ENCODE measurements around the gene CYP27A1. TPM values are rescaled to one million over a fixed set of nuclear protein-coding genes. Genes with fewer than 3 reads are reported as not detected.
A peak's percentile ranks its signal among the peaks of the same experiment; 100 is the strongest.

Gene CYP27A1
- total and polyA plus RNA-seq, 4 donors = 10.3 to 49.0 (median 15.3) TPM

DNA sequence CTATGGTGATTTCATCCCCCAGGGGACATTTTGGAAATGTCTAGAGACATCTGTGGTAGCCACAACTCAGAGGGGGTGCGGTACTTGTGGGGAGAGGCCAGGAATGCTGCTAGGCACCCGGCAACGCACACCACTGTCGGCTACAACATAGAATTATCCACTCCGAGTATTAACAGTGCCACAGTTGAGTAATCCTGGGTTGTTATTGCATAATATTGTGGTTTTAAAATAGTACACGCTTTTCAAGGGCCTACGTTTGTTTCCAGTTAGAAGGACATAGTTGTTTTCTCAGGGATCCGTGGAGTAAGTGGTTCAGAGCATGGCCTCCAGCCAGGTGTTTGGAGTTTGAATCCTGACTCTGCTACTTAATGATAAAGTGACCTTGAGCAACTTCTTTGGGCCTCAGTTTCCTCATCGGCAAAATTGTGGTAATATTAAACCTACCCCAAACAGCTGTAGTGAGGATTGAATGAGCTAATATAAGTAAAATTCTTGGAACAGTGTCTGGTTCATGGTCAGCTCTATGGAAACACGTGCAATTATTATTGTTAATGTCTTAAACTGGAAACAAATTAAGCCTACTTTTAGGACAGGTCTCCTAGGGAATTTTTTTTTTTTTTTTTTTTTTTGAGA is 24.5 kb downstream of the CYP27A1 start:
- no peaks in the 10 kb centered on the region for H3K36me3 ChIP-seq (ENCODE audit: control insufficient read depth, insufficient read depth, low read length)
- no peak overlapping the region for H3K4me3 ChIP-seq (ENCODE audit: low read depth, low read length)
- WGBS (ENCODE audit: insufficient coverage) = 75% methylated on average over 5 of the region's 10 CpGs
- peaks cover 5% of the 10 kb centered on the region for H3K9me3 ChIP-seq (ENCODE audit: control insufficient read depth, insufficient read depth, low read length)
- H3K4me1 ChIP-seq (ENCODE audit: control insufficient read depth, insufficient read depth, low read length) = no peaks in the 10 kb centered on the region
- peak overlapping the region; percentile 69 for H3K27ac ChIP-seq (ENCODE audit: low read depth, low read length)
- peak in 1 of 6 donors; percentile 44 for DNase-seq (ENCODE audit: low read depth in 4 of 6, low spot score in 6 of 6)
- no peaks in the 10 kb centered on the region for H3K27me3 ChIP-seq (ENCODE audit: control insufficient read depth, insufficient read depth, low read length)

DNA sequence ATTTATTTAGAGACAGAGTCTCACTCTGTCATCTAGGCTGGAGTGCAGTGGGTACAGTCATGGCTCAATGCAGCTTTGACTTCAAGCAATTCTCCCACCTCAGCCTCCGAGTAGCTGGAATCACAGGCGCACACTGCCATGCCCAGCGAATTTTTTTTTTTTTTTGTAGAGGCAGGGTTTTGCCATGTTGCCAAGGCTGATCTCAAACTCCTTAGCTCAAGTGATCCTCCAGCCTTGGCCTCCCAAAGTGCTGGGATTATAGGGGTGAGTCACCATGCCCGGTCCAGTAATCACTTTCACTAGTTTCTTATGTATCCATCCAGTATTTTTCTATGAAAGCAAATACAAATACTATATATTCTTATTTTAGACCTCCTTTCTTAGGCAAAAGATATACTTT is 25.7 kb downstream of the CYP27A1 start:
- Histone ChIP-seq H3K9me3 (ENCODE audit: control insufficient read depth, insufficient read depth, low read length) (peaks cover 5% of the 10 kb centered on the region), H3K27me3 (ENCODE audit: control insufficient read depth, insufficient read depth, low read length) (no peaks in the 10 kb centered on the region), H3K27ac (ENCODE audit: low read depth, low read length) (no peak overlapping the region), H3K36me3 (ENCODE audit: control insufficient read depth, insufficient read depth, low read length) (peaks cover 3% of the 10 kb centered on the region), H3K4me1 (ENCODE audit: control insufficient read depth, insufficient read depth, low read length) (no peaks in the 10 kb centered on the region), H3K4me3 (ENCODE audit: low read depth, low read length) (no peak overlapping the region)
- 100% methylated on average over 3 of the region's 4 CpGs for WGBS (ENCODE audit: insufficient coverage)
- DNase-seq (ENCODE audit: low read depth in 4 of 6, low spot score in 6 of 6) = no peak

- DNase-seq (ENCODE audit: low read depth in 4 of 6, low spot score in 6 of 6) = no peak
- peaks cover 14% of the 10 kb centered on the region for H3K36me3 ChIP-seq (ENCODE audit: control insufficient read depth, insufficient read depth, low read length)
- H3K9me3 ChIP-seq (ENCODE audit: control insufficient read depth, insufficient read depth, low read length) = peaks cover under 1% of the 10 kb centered on the region
- H3K27ac ChIP-seq (ENCODE audit: low read depth, low read length) = no peak overlapping the region
- H3K27me3 ChIP-seq (ENCODE audit: control insufficient read depth, insufficient read depth, low read length) = no peaks in the 10 kb centered on the region
- 95% methylated on average over 11 of the region's 12 CpGs for WGBS (ENCODE audit: insufficient coverage)
- H3K4me3 ChIP-seq (ENCODE audit: low read depth, low read length) = no peak overlapping the region
- H3K4me1 ChIP-seq (ENCODE audit: control insufficient read depth, insufficient read depth, low read length) = no peaks in the 10 kb centered on the region
Measured at GRCh38 chr2:218809515-218809914, 27.6 kb downstream of the CYP27A1 start.

DNA sequence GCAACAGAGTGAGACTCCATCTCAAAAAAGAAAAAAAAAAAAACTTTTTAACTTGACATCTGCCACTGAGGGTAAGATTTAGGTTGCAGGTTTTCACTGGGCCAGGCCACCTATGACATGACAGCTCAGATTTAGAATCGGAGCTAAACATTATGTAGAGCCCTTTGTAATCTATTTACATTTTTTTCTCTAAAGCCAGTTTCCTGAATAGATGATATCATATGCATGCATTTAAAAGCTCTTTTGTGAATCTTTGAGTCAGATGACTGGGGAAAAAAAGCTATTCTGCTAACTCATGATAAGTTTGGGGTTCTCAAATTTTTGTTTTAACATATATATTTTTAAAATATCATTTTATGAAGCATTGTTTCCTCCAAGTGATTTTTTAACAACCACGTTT is 28.3 kb downstream of the CYP27A1 start:
- Histone ChIP-seq H3K27ac (ENCODE audit: low read depth, low read length) (no peak overlapping the region), H3K9me3 (ENCODE audit: control insufficient read depth, insufficient read depth, low read length) (no peaks in the 10 kb centered on the region), H3K27me3 (ENCODE audit: control insufficient read depth, insufficient read depth, low read length) (no peaks in the 10 kb centered on the region), H3K4me1 (ENCODE audit: control insufficient read depth, insufficient read depth, low read length) (no peaks in the 10 kb centered on the region), H3K4me3 (ENCODE audit: low read depth, low read length) (no peak overlapping the region), H3K36me3 (ENCODE audit: control insufficient read depth, insufficient read depth, low read length) (peaks cover 20% of the 10 kb centered on the region)
- WGBS (ENCODE audit: insufficient coverage) = no CpG with 5 or more reads among the region's 2 CpGs
- no peak for DNase-seq (ENCODE audit: low read depth in 4 of 6, low spot score in 6 of 6)

DNA sequence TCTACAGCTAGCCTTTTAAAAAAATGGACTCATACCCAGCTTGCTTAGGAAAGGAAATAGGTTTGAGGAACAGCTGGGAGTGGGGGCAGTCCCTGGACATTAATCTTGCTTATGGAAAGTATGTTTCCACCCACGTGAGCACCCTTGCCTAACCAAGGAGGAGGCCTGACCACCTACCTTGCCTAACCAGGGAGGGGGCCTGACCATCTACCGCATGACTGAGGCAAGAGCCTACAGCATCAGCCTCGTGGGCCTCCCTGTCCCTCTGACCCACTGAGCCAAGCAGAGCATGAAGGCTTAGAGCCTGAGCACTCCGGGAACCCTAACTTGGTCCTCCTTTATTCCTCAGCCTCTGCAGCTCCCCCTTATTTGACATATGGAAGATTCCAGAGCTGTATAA is 29.4 kb downstream of the CYP27A1 start:
- Histone ChIP-seq H3K4me3 (ENCODE audit: low read depth, low read length) (no peak overlapping the region), H3K27me3 (ENCODE audit: control insufficient read depth, insufficient read depth, low read length) (no peaks in the 10 kb centered on the region), H3K9me3 (ENCODE audit: control insufficient read depth, insufficient read depth, low read length) (no peaks in the 10 kb centered on the region), H3K36me3 (ENCODE audit: control insufficient read depth, insufficient read depth, low read length) (peaks cover 20% of the 10 kb centered on the region), H3K27ac (ENCODE audit: low read depth, low read length) (no peak overlapping the region), H3K4me1 (ENCODE audit: control insufficient read depth, insufficient read depth, low read length) (no peaks in the 10 kb centered on the region)
- no peak for DNase-seq (ENCODE audit: low read depth in 4 of 6, low spot score in 6 of 6)
- 71% methylated on average over 4 of the region's 4 CpGs for WGBS (ENCODE audit: insufficient coverage)

DNA sequence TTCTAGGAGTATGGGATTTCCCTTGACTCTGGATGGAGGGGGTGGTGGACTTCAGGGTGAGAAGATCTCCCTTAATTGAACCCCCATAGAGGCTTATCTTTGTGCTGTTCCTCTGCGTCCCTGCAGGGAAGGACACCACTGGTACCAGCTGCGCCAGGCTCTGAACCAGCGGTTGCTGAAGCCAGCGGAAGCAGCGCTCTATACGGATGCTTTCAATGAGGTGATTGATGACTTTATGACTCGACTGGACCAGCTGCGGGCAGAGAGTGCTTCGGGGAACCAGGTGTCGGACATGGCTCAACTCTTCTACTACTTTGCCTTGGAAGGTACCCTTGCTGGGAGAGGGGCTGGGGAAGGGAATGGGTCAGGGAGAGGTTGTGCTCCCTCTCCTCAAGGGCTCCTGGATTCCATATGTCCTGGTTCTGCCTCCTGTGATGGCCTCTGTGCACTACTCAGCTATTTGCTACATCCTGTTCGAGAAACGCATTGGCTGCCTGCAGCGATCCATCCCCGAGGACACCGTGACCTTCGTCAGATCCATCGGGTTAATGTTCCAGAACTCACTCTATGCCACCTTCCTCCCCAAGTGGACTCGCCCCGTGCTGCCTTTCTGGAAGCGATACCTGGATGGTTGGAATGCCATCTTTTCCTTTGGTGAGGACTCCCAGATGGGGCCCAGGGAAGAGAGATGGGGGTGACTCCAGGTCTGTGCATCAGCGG is 30.3 kb downstream of the CYP27A1 start:
- Histone ChIP-seq H3K4me1 (ENCODE audit: control insufficient read depth, insufficient read depth, low read length) (no peaks in the 10 kb centered on the region), H3K27ac (ENCODE audit: low read depth, low read length) (no peak overlapping the region), H3K27me3 (ENCODE audit: control insufficient read depth, insufficient read depth, low read length) (no peaks in the 10 kb centered on the region), H3K36me3 (ENCODE audit: control insufficient read depth, insufficient read depth, low read length) (peaks cover 20% of the 10 kb centered on the region), H3K9me3 (ENCODE audit: control insufficient read depth, insufficient read depth, low read length) (no peaks in the 10 kb centered on the region), H3K4me3 (ENCODE audit: low read depth, low read length) (no peak overlapping the region)
- no peak for DNase-seq (ENCODE audit: low read depth in 4 of 6, low spot score in 6 of 6)
- WGBS (ENCODE audit: insufficient coverage) = 96% methylated on average over 17 of the region's 21 CpGs

DNA sequence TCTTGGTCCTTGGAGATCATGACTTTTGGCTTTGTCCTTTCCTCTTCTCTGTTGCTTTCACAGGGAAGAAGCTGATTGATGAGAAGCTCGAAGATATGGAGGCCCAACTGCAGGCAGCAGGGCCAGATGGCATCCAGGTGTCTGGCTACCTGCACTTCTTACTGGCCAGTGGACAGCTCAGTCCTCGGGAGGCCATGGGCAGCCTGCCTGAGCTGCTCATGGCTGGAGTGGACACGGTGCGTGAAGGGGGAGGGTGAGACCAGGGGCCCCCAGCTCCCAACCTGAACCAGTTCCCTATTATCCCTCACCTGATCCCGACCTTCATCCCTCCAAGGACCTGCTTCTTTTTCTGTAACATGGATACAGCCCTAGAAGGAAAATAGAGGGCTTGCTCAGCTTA is 30.9 kb downstream of the CYP27A1 start:
- no peak overlapping the region for H3K4me3 ChIP-seq (ENCODE audit: low read depth, low read length)
- H3K27me3 ChIP-seq (ENCODE audit: control insufficient read depth, insufficient read depth, low read length) = no peaks in the 10 kb centered on the region
- no peak overlapping the region for H3K27ac ChIP-seq (ENCODE audit: low read depth, low read length)
- H3K36me3 ChIP-seq (ENCODE audit: control insufficient read depth, insufficient read depth, low read length) = peaks cover 20% of the 10 kb centered on the region
- H3K4me1 ChIP-seq (ENCODE audit: control insufficient read depth, insufficient read depth, low read length) = no peaks in the 10 kb centered on the region
- H3K9me3 ChIP-seq (ENCODE audit: control insufficient read depth, insufficient read depth, low read length) = no peaks in the 10 kb centered on the region
- DNase-seq (ENCODE audit: low read depth in 4 of 6, low spot score in 6 of 6) = no peak
- 96% methylated on average over 4 of the region's 5 CpGs for WGBS (ENCODE audit: insufficient coverage)

GRCh38 chr2:218813771-218814460 is 32.0 kb downstream of the CYP27A1 start:
- Histone ChIP-seq H3K36me3 (ENCODE audit: control insufficient read depth, insufficient read depth, low read length) (peaks cover 20% of the 10 kb centered on the region), H3K9me3 (ENCODE audit: control insufficient read depth, insufficient read depth, low read length) (no peaks in the 10 kb centered on the region), H3K4me3 (ENCODE audit: low read depth, low read length) (no peak overlapping the region), H3K27ac (ENCODE audit: low read depth, low read length) (no peak overlapping the region), H3K27me3 (ENCODE audit: control insufficient read depth, insufficient read depth, low read length) (no peaks in the 10 kb centered on the region), H3K4me1 (ENCODE audit: control insufficient read depth, insufficient read depth, low read length) (no peaks in the 10 kb centered on the region)
- 85% methylated on average over 10 of the region's 11 CpGs for WGBS (ENCODE audit: insufficient coverage)
- no peak for DNase-seq (ENCODE audit: low read depth in 4 of 6, low spot score in 6 of 6)

- Histone ChIP-seq H3K9me3 (ENCODE audit: control insufficient read depth, insufficient read depth, low read length) (no peaks in the 10 kb centered on the region), H3K27ac (ENCODE audit: low read depth, low read length) (no peak overlapping the region), H3K27me3 (ENCODE audit: control insufficient read depth, insufficient read depth, low read length) (no peaks in the 10 kb centered on the region), H3K36me3 (ENCODE audit: control insufficient read depth, insufficient read depth, low read length) (peaks cover 20% of the 10 kb centered on the region), H3K4me3 (ENCODE audit: low read depth, low read length) (no peak overlapping the region), H3K4me1 (ENCODE audit: control insufficient read depth, insufficient read depth, low read length) (no peaks in the 10 kb centered on the region)
- no peak for DNase-seq (ENCODE audit: low read depth in 4 of 6, low spot score in 6 of 6)
- WGBS (ENCODE audit: insufficient coverage) = 92% methylated on average over 9 of the region's 13 CpGs
Measured at GRCh38 chr2:218814540-218815243, 32.7 kb downstream of the CYP27A1 start.
